Activated CD4-positive, alpha-beta T cell treated with anti-CD3 and anti-CD28 coated beads for 36 hours (primary cell): ENCODE measurements around the gene RAB11FIP4. TPM values are rescaled to one million over a fixed set of nuclear protein-coding genes. Genes with fewer than 3 reads are reported as not detected.

Experiments
- ATAC-seq: fragments of 200-7000 bp; cut with Tn5 transposase; one replicate; pipeline ENCODE4 v1.10.0; 2021; ENCODE audit warnings: mild to moderate bottlenecking, moderate library complexity
- CTCF ChIA-PET: fragments of 350-600 bp; sonication (Branson Sonifier 250); formaldehyde crosslinking; loops from one replicate; lab custom pipeline; 2021; ENCODE audit warnings: antibody characterized with exemption; lab: Charles Lee
- POLR2A ChIA-PET: fragments of 350-600 bp; sonication (Branson Sonifier 250); formaldehyde crosslinking; loops from one replicate; lab custom pipeline; 2021; ENCODE audit warnings: antibody characterized with exemption, inconsistent platforms; lab: Charles Lee
- DNase-seq: peaks from one replicate; pipeline ENCODE4 v3.0.0-alpha.2; 2020
- H3K27ac Mint-ChIP-seq: one replicate; pipeline ENCODE4 v1.8.0; 2021; ENCODE audit warnings: mixed read lengths
- H3K27me3 Mint-ChIP-seq: one replicate; pipeline ENCODE4 v1.8.0; 2021; ENCODE audit warnings: mixed read lengths
- H3K36me3 Mint-ChIP-seq: one replicate; pipeline ENCODE4 v1.8.0; 2021; ENCODE audit warnings: low read depth, mixed read lengths
- H3K4me1 Mint-ChIP-seq: one replicate; pipeline ENCODE4 v1.8.0; 2021; ENCODE audit warnings: mixed read lengths
- H3K4me3 Mint-ChIP-seq: one replicate; pipeline ENCODE4 v1.8.0; 2021; ENCODE audit warnings: mild to moderate bottlenecking, moderate library complexity, mixed read lengths
- H3K9me3 Mint-ChIP-seq: one replicate; pipeline ENCODE4 v1.8.0; 2021; ENCODE audit warnings: low read depth, mixed read lengths
- intact Hi-C, 2 experiments: fragments of 100-400 bp; cut with DNase I in 1 of 2; cut with micrococcal nuclease in 1 of 2; formaldehyde crosslinking; loops; one replicate each; pipeline versions ENCODE4 v1.14.2 to v1.15.1; 2022 to 2024; cut with DNase I, micrococcal nuclease
- total RNA-seq, 2 experiments: library from RNA; stranded (reverse); gene quantifications; one replicate each; pipeline ENCODE4 v1.2.3, GENCODE V29; 2021

Gene RAB11FIP4
- total RNA-seq, 2 experiments from 2014 or later, result 30.3 to 41.4 TPM

- Mint-ChIP-seq H3K36me3 (no peaks in the 10 kb centered on the region), H3K27me3 (no peaks in the 10 kb centered on the region), H3K4me3 (no peak overlapping the region), H3K27ac (no peak overlapping the region), H3K4me1 (no peaks in the 10 kb centered on the region), H3K9me3 (no peaks in the 10 kb centered on the region)
- ATAC-seq, result no peak
- no peak for DNase-seq
- ChIA-PET POLR2A (no interaction called here), CTCF (interaction anchor here (0.8 kb wide), 1 partner anchor 105 kb away, joined by 3 read pairs; no protein-coding TSS in a partner anchor)
- intact Hi-C loops, result no loop called here
These were observed 150.1 kb downstream of the RAB11FIP4 start for GRCh38 chr17:31541559-31541958.

- DNase-seq (no peak), ATAC-seq (no peak)
- CTCF ChIA-PET, result interaction anchor here (0.6 to 1.9 kb wide), 6 partner anchors 9 to 449 kb away, joined by 3 to 4 read pairs (median 3); no protein-coding TSS in a partner anchor
- Mint-ChIP-seq H3K27me3 (no peaks in the 10 kb centered on the region), H3K4me3 (no peak overlapping the region), H3K36me3 (no peaks in the 10 kb centered on the region), H3K9me3 (no peaks in the 10 kb centered on the region), H3K27ac (no peak overlapping the region), H3K4me1 (peaks cover 6% of the 10 kb centered on the region)
- intact Hi-C loops, result no loop called here
- POLR2A ChIA-PET, result no interaction called here
These were observed 152.7 kb downstream of the RAB11FIP4 start for GRCh38 chr17:31544186-31544585.

GRCh38 chr17:31546650-31547049, 155.2 kb downstream of the RAB11FIP4 start:
- POLR2A ChIA-PET, result no interaction called here
- intact Hi-C loops, result loop anchor here in 1 of 2 experiments (5.0 kb wide), 1 partner anchor 461 kb away; the partner anchor contains the start of gene LRRC37B
- CTCF ChIA-PET, result no interaction called here
- Mint-ChIP-seq H3K27ac (no peak overlapping the region), H3K36me3 (peaks cover 1% of the 10 kb centered on the region), H3K4me1 (peaks cover 14% of the 10 kb centered on the region), H3K9me3 (no peaks in the 10 kb centered on the region), H3K4me3 (no peak overlapping the region), H3K27me3 (no peaks in the 10 kb centered on the region)
- DNase-seq, result no peak
- ATAC-seq, result no peak

- Mint-ChIP-seq H3K9me3 (no peaks in the 10 kb centered on the region), H3K36me3 (peaks cover 1% of the 10 kb centered on the region), H3K27me3 (no peaks in the 10 kb centered on the region), H3K27ac (peak overlapping the region; percentile 80), H3K4me3 (peak overlapping the region; percentile 88), H3K4me1 (peaks cover 17% of the 10 kb centered on the region)
- DNase-seq, result peak; percentile 13
- ATAC-seq, result no peak
- ChIA-PET POLR2A (no interaction called here), CTCF (no interaction called here)
- intact Hi-C loops, result loop anchor here in 1 of 2 experiments (1.0 to 5.0 kb wide), 5 partner anchors 39 to 459 kb away; partner anchors contain the start of gene LRRC37B
These were observed 157.2 kb downstream of the RAB11FIP4 start for GRCh38 chr17:31548709-31549108.

GRCh38 chr17:31549121-31549524, 157.6 kb downstream of the RAB11FIP4 start:
- CTCF ChIA-PET, result interaction anchor here (0.6 kb wide), 1 partner anchor 47 kb away, joined by 4 read pairs; no protein-coding TSS in a partner anchor
- peak; percentile 14 for ATAC-seq
- Mint-ChIP-seq H3K9me3 (no peaks in the 10 kb centered on the region), H3K27me3 (no peaks in the 10 kb centered on the region), H3K36me3 (peaks cover 1% of the 10 kb centered on the region), H3K27ac (peak overlapping the region; percentile 80), H3K4me3 (peak overlapping the region; percentile 88), H3K4me1 (peaks cover 17% of the 10 kb centered on the region)
- POLR2A ChIA-PET, result no interaction called here
- no peak for DNase-seq
- intact Hi-C loops, result loop anchor here in 1 of 2 experiments (1.0 to 5.0 kb wide), 5 partner anchors 40 to 458 kb away; partner anchors contain the start of gene LRRC37B

- DNase-seq, result peak; percentile 95
- ATAC-seq, result peak; percentile 81
- H3K4me1 Mint-ChIP-seq, result peaks cover 17% of the 10 kb centered on the region
- peak overlapping the region; percentile 88 for H3K4me3 Mint-ChIP-seq
- intact Hi-C loops, result loop anchor here in 1 of 2 experiments (1.0 to 10.0 kb wide), 10 partner anchors 10 to 458 kb away; partner anchors contain the start of genes COPRS, LRRC37B, NF1 and UTP6
- POLR2A ChIA-PET, result no interaction called here
- CTCF ChIA-PET, result interaction anchor here (0.6 kb wide), 1 partner anchor 47 kb away, joined by 4 read pairs; no protein-coding TSS in a partner anchor
- H3K36me3 Mint-ChIP-seq, result peaks cover 1% of the 10 kb centered on the region
- no peaks in the 10 kb centered on the region for H3K9me3 Mint-ChIP-seq
- H3K27ac Mint-ChIP-seq, result peak overlapping the region; percentile 82
- no peaks in the 10 kb centered on the region for H3K27me3 Mint-ChIP-seq
These were observed 158.3 kb downstream of the RAB11FIP4 start for GRCh38 chr17:31549525-31550388.

GRCh38 chr17:31550389-31551056, 159.0 kb downstream of the RAB11FIP4 start:
- Mint-ChIP-seq H3K36me3 (peaks cover 1% of the 10 kb centered on the region), H3K27me3 (no peaks in the 10 kb centered on the region), H3K9me3 (no peaks in the 10 kb centered on the region), H3K27ac (peak overlapping the region; percentile 77), H3K4me1 (peaks cover 19% of the 10 kb centered on the region), H3K4me3 (peak overlapping the region; percentile 88)
- no peak for ATAC-seq
- intact Hi-C loops, result loop anchor here in 1 of 2 experiments (1.0 to 10.0 kb wide), 5 partner anchors 9 to 456 kb away; partner anchors contain the start of genes COPRS, NF1 and UTP6
- ChIA-PET CTCF (interaction anchor here (0.8 kb wide), 1 partner anchor 41 kb away, joined by 4 read pairs; no protein-coding TSS in a partner anchor), POLR2A (no interaction called here)
- DNase-seq, result no peak

- Mint-ChIP-seq H3K27me3 (no peaks in the 10 kb centered on the region), H3K4me3 (no peak overlapping the region), H3K9me3 (no peaks in the 10 kb centered on the region), H3K4me1 (peaks cover 19% of the 10 kb centered on the region), H3K27ac (no peak overlapping the region), H3K36me3 (peaks cover 1% of the 10 kb centered on the region)
- no peak for DNase-seq
- CTCF ChIA-PET, result interaction anchor here (0.6 kb wide), 2 partner anchors 45 to 138 kb away, joined by 3 read pairs; no protein-coding TSS in a partner anchor
- POLR2A ChIA-PET, result no interaction called here
- no peak for ATAC-seq
- intact Hi-C loops, result loop anchor here in 1 of 2 experiments (10.0 kb wide), 1 partner anchor 458 kb away; the partner anchor contains the start of gene NF1
These were observed 161.1 kb downstream of the RAB11FIP4 start for GRCh38 chr17:31552568-31552967.

GRCh38 chr17:31553506-31553905, 162.0 kb downstream of the RAB11FIP4 start:
- ATAC-seq (no peak), DNase-seq (no peak)
- H3K36me3 Mint-ChIP-seq, result peaks cover 1% of the 10 kb centered on the region
- peaks cover 3% of the 10 kb centered on the region for H3K27me3 Mint-ChIP-seq
- POLR2A ChIA-PET, result no interaction called here
- peaks cover 12% of the 10 kb centered on the region for H3K4me1 Mint-ChIP-seq
- H3K27ac Mint-ChIP-seq, result no peak overlapping the region
- CTCF ChIA-PET, result interaction anchor here (0.9 kb wide), 1 partner anchor 289 kb away, joined by 3 read pairs; no protein-coding TSS in a partner anchor
- intact Hi-C loops, result loop anchor here in 1 of 2 experiments (10.0 kb wide), 1 partner anchor 459 kb away; the partner anchor contains the start of gene NF1
- H3K4me3 Mint-ChIP-seq, result no peak overlapping the region
- H3K9me3 Mint-ChIP-seq, result no peaks in the 10 kb centered on the region

- DNase-seq (no peak), ATAC-seq (no peak)
- Mint-ChIP-seq H3K4me3 (no peak overlapping the region), H3K9me3 (no peaks in the 10 kb centered on the region), H3K27ac (no peak overlapping the region), H3K36me3 (no peaks in the 10 kb centered on the region), H3K27me3 (peaks cover 3% of the 10 kb centered on the region), H3K4me1 (peaks cover 12% of the 10 kb centered on the region)
- ChIA-PET POLR2A (no interaction called here), CTCF (no interaction called here)
- intact Hi-C loops, result loop anchor here in 1 of 2 experiments (5.0 to 10.0 kb wide), 2 partner anchors 460 to 587 kb away; partner anchors contain the start of genes NF1 and RHOT1
These were observed 163.5 kb downstream of the RAB11FIP4 start for GRCh38 chr17:31554930-31555329.
